SH-SY5Y (cell line): ENCODE data around the gene NUP37.

Experiments
- GATA2 ChIP-seq: IDR thresholded peaks from 2 replicates; pipeline ENCODE4 v1.6.1; 2011; ENCODE audit warnings: mild to moderate bottlenecking, low read depth, low read length
- GATA3 ChIP-seq: IDR thresholded peaks from 2 replicates; pipeline ENCODE4 v1.6.1; 2011; ENCODE audit warnings: low read depth, mild to moderate bottlenecking, low read length, moderate library complexity

- no peak for TF ChIP-seq GATA2
- no peak for TF ChIP-seq GATA3
Observed at GRCh38 chr12:102163383-102163782, 43.5 kb upstream of the NUP37 start.
